KBM-7 (cell line): ENCODE results near the gene UPF1.
"Not testable (repeated sequence)": the region's sequence is repeated elsewhere in the genome, so short reads cannot be mapped to it uniquely, and the experiment has no call there.

Experiments used
- DNase-seq: peaks from one replicate; pipeline ENCODE4 v3.0.0-alpha.2; 2015
- in situ Hi-C: fragments of 300-500 bp; cut with MboI; formaldehyde crosslinking; loops from 2 replicates; pipeline ENCODE4 v1.14.3; 2020; ENCODE audit warnings: low sequenced_read_pairs, low pct_unique_long_range_greater_than_20kb, mixed read lengths

UPF1 gene

DNA sequence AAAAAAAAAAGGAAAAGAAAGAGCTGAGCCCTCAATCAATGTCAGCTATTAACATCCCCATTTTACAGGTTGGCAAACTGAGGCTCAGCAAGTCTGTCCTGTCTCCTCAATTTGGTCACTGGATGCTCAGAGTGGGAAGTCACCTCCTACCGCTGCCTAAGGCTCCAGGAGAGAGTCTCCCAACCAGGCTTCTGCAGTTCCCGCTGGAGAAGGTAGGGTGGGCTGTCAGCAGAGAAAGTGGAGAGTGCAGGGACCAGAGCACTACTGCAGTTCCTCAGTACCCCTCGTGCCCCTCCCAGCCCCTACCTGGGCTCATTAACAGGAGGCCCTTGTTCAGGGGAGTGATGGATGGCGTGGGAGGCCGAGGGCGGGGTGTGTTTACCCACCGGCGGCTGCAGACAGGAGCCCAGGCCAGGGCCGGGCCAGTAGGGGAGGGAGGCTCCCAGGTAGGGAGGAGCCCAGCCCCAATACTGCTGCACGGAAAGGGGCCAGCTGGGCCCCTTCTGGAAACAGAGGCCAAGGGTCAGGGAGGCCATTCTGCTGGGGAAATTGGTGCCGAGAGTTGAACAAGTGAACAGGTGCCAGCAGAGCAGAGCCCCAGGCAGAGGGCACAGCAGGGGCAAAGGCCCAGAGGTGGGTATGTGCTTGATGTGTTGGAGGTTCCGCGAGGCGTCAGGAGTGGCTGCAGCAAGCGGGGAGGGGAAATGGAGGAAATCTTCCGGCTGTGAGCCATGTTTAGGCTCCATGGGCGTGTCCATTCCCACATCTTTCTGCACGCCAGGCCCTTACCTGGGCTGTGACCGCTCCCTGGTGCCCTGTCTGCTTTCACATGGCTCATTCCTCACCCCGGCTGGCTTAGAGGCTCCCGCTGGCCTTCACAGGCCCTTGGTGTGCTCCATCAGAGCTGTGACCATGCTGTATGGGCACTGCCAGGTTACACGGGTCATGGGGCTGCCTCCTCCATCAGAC lies 33.1 kb upstream of the UPF1 start:
- in situ Hi-C loops, result no loop called here
- DNase-seq, result no peak

DNA sequence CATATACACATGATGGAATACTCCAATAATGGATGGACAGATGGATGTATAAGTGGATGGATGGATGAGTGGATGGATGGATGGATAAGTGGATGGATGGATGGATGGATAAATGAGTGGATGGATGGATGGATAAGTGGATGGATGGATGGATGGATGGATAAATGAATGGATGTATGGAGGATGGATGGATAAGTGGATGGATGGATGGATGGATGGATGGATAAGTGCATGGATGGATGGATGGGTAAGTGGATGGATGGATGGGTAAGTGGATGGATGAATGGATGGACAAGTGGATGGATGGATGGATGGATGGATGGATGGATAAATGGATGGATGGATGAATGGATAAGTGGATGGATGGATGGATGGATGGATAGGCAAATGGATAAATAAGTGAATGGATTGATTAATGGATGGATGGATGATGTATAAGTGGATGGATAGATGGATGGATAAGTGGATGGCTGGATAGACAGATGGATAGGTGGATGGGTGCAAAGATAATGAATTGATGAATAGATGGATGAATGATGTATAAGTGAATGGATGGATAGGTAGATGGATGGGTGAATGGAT lies 32.3 kb upstream of the UPF1 start:
- in situ Hi-C loops, result no loop called here
- no peak for DNase-seq

DNA sequence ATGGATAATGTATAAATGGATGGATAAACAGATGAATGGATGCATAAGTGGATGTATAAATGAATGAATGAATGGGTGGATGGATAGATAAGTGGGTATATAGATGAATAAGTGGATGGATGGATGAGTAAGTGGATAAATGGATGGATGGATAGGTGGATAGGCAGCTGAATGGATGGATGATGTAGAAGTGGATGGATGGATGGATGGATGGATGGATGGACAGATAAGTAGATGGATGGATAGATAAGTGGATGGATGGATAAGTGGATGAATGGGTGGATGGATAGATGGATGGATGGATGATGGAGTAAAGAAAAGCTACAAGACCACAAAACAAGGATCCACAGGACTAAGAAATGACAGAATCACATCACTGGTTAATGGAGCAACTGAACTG lies 31.7 kb upstream of the UPF1 start:
- in situ Hi-C loops, result no loop called here
- DNase-seq, result no peak

DNA sequence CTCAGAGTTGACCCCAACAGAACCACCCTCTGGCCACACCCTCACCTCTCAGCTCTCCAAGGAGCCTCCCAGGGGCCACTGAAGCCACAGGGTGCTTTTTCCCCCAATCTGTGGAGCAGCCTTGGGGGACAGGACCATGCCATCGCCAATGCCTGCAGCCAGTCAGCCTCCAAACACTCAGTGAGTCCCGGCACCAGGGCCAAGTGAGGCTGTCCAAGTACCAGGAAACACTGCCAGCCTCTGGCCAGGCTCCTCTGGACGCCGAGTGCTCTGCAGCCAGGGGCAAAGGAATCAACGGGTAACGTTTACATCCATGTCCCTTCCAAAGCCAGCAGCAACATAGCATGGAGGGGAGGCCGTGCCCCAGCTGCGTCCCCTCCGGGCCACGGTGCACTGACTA lies 31.1 kb upstream of the UPF1 start:
- in situ Hi-C loops, result no loop called here
- no peak for DNase-seq

DNA sequence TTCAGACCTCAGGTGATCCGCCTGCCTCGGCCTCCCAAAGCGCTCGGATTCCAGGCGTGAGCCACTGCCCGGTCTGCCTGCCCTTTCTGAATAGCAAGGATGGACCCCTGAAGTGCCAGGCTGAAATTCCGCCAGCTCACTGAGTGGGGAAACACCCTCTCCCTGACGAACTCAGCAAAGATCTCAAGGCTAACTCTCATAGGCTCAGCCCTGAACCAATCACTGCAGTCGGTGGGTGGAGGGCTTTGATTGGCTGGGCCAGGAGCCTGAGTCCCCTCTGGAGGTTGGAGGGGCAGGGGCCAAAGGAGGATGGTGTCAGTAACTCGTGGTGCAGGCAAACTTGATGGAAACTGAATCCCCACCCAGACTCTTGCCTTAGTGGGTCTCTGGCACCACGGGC lies 29.4 kb upstream of the UPF1 start:
- in situ Hi-C loops, result no loop called here
- no peak for DNase-seq

DNA sequence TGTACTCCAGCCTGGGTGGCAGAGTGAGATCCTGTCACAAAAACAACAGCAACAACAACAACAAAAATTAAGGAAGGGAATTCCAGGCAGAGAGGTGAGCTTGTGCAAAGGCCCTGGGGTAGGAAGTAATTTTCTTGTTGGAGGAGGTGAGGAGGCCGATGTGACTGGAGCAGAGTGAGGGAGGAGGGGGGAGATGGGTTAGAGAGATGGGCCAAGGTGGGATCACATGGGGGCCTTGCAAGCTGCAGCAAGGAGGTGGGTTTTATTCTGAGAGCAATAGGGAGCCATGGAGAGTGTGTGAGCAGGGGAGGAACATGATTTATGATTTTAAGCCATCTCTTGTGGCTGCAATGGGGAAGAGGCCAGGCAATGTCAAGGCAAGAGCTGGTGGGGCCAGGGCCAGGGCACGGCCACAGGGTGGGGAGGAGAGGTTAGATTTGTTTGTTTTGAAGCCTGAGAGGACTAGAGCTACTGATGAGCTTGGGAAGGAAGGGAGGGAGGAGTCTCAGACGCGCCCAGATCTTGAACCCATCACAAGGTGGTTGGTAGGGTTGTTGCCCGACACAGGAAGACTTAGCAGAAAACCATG lies 28.1 kb upstream of the UPF1 start:
- DNase-seq, result no peak
- in situ Hi-C loops, result no loop called here

DNA sequence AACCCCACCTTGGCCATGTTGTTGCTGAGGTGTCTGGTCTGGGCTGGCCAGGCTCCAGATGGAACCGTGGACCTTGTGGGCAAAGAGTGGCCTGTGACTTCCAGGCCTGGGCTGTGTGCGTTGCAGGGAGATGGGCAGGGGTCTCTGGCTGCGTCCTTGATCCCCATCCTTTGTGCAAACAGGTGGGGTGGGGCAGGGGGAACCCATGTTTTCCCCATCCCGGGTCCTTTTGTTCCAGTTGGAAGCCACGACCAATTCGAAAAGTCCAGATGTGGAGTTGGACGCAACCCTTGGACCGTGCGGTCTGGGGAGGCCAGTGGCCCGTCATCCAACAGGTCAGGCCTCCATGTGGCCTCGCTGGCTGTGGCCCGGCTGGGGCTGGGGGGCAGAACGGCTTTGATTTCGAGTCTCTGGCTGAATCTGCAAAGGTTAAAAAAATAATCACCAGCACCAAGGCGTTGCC lies 27.6 kb upstream of the UPF1 start:
- no peak for DNase-seq
- in situ Hi-C loops, result no loop called here

DNA sequence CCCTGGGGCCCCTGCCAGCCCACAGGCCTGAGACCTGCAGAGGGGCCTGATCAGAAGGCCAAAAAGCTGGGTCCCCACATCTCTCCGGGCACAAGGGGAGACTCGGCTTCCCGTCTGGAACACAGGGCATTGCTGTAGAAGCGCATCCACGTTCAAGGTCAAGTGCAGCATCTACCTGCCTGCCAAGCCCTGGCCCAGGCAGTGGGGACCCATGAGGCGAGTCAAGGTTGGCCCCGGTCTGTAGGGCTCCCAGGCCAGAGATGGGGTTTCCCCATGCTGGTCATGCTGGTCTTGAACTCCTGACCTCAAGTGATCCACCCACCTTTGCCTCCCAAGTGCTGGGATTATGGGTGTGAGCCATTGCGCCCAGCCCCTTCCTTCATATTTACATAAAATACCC lies 27.1 kb upstream of the UPF1 start:
- DNase-seq, result no peak
- in situ Hi-C loops, result no loop called here

DNA sequence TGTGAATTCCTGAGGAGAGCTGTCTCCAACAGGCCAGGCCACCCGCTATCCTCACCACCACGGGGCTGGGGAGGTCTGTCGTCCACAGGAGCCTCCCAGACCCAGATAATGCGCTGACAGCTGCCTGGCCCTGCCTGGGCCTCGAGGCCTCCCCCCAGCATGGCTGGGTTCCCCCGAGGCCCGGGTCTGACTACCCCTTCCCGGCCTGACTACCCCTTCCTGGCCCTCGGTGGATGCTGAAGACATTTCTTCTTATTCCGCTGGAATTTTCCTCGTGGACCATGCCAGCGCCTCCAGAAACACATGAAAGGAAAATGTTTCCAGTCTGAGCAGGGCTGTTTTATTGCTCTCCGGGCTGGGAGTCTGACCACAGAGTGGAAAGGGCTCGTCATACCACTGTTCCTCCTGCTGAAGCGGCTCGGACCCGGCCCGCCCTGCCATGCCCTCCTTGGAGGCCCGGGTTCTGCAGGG lies 23.9 kb upstream of the UPF1 start:
- DNase-seq, result no peak
- in situ Hi-C loops, result no loop called here

DNA sequence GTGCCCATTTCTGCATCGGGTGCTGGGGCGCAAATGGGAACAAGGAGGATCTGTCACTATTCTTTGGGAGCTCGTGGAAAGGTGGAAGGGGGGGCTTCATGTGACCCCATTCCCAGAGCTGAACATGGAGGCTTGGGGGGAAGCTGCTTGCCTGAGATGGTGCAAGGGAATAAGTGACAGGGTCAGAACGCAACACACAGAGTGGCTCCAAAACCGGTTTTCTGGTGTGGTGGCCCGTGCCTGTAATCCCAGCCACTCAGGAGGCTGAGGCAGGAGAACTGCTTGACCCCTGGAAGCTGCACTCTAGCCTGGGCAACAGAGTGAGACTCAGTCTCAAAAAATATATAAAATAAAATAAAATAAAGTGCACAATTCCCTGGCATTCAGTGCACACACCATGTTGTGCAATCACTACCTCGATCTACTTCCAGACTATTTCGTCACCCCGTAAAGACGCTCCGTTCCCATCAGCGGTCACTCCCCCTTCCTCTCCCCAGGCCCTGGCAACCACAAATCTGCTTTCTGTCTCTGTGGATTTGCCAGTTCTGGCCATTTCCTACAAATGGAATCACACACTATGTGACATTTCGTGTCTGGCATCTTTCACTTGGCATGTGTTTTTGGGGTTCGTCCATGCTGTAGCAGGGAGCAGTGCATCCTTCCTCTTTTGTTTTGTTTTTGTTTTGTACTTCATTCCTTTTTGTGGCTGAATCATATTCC lies 22.4 kb upstream of the UPF1 start:
- in situ Hi-C loops, result no loop called here
- DNase-seq, result peak; percentile 76

DNA sequence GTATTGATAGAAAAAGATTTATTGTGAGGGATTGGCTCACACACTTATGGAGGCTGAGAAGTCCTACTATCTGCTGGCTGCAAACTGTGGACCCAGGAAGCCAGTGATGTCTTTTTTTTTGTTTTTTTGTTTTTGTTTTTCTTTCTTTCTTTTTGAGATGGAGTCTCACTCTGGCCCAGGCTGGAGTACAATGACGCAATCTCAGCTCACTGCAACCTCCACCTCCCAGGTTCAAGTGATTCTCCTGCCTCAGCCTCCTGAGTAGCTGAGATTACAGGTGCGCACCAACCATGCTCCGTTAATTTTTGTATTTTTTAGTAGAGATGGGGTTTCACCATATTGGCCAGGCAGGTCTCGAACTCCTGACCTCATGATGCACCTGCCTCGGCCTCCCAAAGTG lies 20.1 kb upstream of the UPF1 start:
- in situ Hi-C loops, DNase-seq: not testable (repeated sequence)

DNA sequence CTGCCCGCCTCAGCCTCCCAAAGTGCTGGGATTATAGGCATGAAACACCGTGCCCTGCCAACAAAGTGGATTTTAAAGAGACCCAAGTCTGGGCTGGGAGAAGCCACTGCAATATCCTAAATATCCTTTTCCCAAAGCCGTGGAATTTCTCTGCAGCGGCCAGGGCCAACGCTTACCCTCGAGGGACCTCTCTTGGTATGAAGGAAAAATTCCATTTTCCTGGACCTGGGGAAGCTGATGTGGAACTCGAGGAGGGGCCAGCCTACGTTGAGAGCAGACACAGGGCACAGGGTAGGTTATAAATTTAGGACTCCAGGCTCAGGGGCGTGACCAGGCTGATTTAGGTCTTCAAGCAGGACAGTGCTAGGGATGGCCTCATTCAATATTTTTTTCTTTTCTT lies 17.7 kb upstream of the UPF1 start:
- no peak for DNase-seq
- in situ Hi-C loops, result no loop called here

DNA sequence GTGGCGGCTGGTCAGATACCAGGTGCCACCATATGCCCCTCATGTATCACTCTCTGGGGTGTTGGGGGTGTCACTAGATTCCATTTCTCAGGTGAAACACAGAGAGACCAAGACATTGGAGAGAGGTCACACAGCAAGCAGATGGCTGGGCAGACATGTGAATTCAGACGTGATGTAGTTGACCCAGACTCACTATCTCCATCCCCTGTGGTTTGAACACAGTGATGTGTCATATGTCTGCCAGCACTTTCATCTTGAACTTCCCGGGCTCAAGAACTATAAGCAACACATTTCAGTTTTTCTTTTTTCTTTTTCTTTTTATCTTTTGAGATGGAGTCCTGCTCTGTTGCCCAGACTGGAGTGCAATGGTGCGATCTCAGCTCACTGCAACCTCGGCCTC lies 16.1 kb upstream of the UPF1 start:
- in situ Hi-C loops, result no loop called here

DNA sequence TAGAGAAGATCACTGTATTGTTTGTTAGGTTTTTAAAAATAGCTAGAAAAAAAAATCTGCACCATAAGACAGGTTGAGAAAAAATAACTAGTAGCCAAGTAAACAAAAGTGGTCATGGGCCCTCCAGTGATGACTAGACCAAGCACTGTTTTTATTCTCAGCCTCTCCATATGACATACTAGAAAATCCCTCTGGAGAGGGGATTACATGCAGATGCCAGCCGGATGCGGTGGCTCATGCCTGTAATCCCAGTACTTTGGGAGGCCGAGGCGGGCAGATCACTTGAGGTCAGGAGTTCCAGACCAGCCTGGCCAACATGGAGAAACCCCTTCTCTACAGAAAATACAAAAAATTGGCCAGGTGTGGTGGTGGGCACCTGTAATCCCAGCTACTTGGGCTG lies 15.1 kb upstream of the UPF1 start:
- in situ Hi-C loops, DNase-seq: not testable (repeated sequence)

More for the DNA sequence above, 16.1 kb upstream of the UPF1 start:
- no peak for DNase-seq

DNA sequence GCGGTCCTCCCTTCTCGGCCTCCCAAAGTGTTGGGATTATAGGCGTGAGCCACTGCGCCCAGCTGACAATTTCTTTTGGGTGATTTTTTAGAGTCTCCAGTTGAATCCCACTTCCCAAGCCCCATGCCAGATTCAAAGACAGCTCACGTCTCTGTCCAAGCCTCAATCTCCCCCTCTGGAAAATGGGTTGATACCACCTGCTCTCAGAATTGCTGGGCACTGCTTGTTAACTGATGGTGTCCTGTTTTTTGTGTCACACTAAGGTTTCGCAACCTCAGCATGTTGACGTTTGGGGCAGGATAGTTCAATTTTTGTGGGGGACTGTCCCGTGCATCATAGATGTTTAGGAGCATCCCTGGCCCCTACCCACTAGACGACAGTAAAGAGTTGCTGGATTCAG lies 14.2 kb upstream of the UPF1 start:
- in situ Hi-C loops, result no loop called here
- DNase-seq, result no peak

DNA sequence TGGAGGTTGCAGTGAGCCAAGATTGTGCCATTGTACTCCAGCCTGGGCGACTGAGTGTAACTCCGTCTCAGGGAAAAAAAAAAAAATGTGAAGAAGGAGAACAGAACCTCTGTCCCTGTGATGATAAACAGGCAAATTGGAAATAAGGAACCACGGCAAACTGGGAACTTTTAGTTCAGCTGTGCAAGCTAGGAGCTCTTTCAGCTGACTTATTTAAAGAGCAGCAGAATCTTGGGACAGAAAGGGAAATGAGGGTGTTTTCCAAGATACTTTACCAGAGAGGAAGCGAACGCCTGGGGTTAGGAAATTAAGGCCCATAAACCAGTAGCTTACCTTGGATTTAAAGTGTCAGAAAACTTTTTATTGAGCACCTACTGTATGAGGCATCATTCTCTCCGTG lies 3.0 kb upstream of the UPF1 start:
- DNase-seq, result no peak
- in situ Hi-C loops, result no loop called here

DNA sequence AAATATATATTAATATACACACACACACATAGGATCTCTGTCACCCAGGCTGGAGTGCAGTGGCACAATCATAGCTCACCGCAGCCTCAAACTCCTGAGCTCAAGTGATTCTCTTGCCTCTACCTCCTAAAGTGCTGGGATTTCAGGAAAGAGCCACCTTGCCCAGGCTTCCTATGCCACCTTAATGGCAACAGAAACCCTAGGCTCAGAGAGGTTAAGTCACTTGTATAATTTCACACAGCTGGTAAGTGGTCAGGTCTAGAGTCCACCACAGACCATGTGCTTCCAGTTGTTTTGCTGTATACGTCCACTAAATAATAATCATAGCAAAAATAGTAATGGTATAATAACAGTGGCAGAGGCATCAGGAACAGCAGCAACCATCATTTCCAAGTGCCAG lies 1.3 kb upstream of the UPF1 start:
- DNase-seq, result no peak
- in situ Hi-C loops, result no loop called here

DNA sequence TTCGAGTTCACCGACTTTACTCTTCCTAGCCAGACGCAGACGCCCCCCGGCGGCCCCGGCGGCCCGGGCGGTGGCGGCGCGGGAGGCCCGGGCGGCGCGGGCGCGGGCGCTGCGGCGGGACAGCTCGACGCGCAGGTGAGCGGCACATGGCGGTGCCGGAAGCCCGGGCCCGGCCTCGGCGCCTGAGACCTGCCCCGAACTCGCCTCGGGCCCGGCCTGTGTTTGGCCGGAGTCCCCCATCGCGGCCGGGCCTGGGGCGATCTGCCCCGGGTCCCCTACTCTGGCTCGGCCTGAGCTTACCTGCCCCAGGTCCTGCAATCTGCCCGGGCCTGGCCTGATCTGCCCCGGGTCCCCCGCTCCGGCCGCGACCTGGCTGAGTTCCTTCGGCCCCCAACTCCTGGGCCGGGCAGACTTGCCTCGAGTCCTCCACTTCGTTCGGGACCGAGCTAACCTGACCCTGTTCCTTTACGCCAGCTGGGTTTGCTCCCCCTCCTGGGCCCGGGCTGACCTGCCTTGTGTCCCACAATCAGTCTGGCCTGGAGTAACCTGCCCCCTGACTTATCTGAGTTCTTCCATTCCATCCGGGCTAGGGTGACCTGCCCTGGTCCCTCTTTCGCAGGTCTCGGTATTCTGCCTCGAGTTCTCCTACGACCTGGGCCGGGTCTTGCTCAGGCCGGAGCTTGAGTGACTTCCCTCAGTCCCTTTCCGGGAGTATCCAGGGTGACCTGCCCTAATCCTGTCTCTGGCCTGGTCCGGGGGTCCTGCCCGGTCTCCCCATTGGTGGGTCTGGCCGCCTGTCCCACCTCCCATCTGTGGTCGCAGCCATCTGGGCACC lies 764 bp downstream of the UPF1 start:
- in situ Hi-C loops, result no loop called here
- DNase-seq, result peak; percentile 37

DNA sequence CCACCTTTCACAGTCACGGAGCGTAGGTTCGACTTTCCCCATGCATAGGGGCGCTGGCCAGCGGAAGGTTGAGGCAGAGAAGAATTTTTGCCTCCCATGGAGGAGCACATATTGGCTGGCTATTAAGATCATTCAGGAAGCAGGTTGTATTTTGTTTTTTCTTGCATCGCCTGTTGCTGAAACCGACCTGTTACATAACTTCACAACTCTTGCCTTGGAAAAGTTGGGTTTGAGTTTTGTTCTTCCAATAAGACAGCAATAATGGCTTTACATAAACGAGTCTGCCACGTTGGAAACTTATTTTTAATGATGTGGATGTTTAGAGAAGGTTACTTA lies 1.4 kb downstream of the UPF1 start:
- peak; percentile 10 for DNase-seq
- in situ Hi-C loops, result no loop called here
